GM19397 (cell line): ENCODE measurements around the gene CMSS1.
"Not testable (repeated sequence)": the region's sequence is repeated elsewhere in the genome, so short reads cannot be mapped to it uniquely, and the experiment has no call there.

Experiments
- ATAC-seq: cut with Tn5 transposase; IDR thresholded peaks from one replicate; pipeline ENCODE4 v1.9.1; 2021; ENCODE audit warnings: mild to moderate bottlenecking, moderate library complexity; ENCODE audit not compliant: unreplicated experiment

CMSS1 gene

GRCh38 chr3:100075851-100076730, 258.4 kb downstream of the CMSS1 start:
- ATAC-seq: no peak

- ATAC-seq: no peak
These were observed 259.3 kb downstream of the CMSS1 start for GRCh38 chr3:100076731-100077529.

GRCh38 chr3:100079328-100079727, 261.7 kb downstream of the CMSS1 start:
- ATAC-seq: no peak

- ATAC-seq: no peak
These were observed 262.9 kb downstream of the CMSS1 start for GRCh38 chr3:100080573-100080972.

GRCh38 chr3:100081311-100081710, 263.6 kb downstream of the CMSS1 start:
- no peak for ATAC-seq

GRCh38 chr3:100081986-100082692, 264.5 kb downstream of the CMSS1 start:
- no peak for ATAC-seq

- no peak for ATAC-seq
These were observed 265.1 kb downstream of the CMSS1 start for GRCh38 chr3:100082714-100083113.

GRCh38 chr3:100083209-100083608, 265.5 kb downstream of the CMSS1 start:
- no peak for ATAC-seq

GRCh38 chr3:100084100-100084806, 266.6 kb downstream of the CMSS1 start:
- no peak for ATAC-seq

GRCh38 chr3:100086401-100086800, 268.7 kb downstream of the CMSS1 start:
- ATAC-seq: no peak

- peak; percentile 81 for ATAC-seq
These were observed 269.5 kb downstream of the CMSS1 start for GRCh38 chr3:100087198-100087597.

GRCh38 chr3:100088735-100089368, 271.2 kb downstream of the CMSS1 start:
- ATAC-seq: no peak

- ATAC-seq: peak; percentile 55
These were observed 272.4 kb downstream of the CMSS1 start for GRCh38 chr3:100089812-100090668.

GRCh38 chr3:100090669-100091005, 273.0 kb downstream of the CMSS1 start:
- peak; percentile 14 for ATAC-seq

- ATAC-seq: no peak
These were observed 276.2 kb downstream of the CMSS1 start for GRCh38 chr3:100093831-100094230.

GRCh38 chr3:100096286-100096685, 278.6 kb downstream of the CMSS1 start:
- ATAC-seq: not testable (repeated sequence)

GRCh38 chr3:100096866-100097265, 279.2 kb downstream of the CMSS1 start:
- no peak for ATAC-seq

GRCh38 chr3:100097919-100098783, 280.5 kb downstream of the CMSS1 start:
- ATAC-seq: no peak

- no peak for ATAC-seq
These were observed 281.1 kb downstream of the CMSS1 start for GRCh38 chr3:100098784-100099070.
